ENCODE results near the gene NAB2.

DNA sequence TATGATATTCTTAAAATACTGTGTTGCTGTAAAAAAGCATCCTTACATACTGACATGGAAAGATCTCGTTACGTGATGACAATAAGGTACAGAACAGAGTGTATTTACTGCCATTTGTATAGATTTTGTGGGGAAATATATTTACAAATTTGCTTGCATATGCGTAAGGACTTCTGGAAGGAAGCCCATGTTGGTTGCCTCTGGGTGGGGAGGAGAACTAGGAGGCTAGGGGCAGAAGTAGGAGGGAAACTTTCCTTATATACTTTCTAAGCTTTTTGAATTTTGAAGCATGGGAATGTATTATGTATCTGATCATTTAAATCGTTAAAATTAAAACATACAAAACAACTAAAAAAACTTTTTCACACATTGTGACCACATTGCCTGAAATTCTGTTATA is 48.7 kb upstream of the NAB2 start:
- TF ChIP-seq CTCF (IDR thresholded peaks at IDR 0.05) (no peak), EP300 (IDR thresholded peaks at IDR 0.05) (no peak), POLR2A (IDR thresholded peaks at IDR 0.05) (no peak), POLR2AphosphoS5 (IDR thresholded peaks at IDR 0.05) (no peak)
